GM19043 (cell line): ENCODE results near the gene ZNF697.
"Not testable (repeated sequence)": the region's sequence is repeated elsewhere in the genome, so short reads cannot be mapped to it uniquely, and the experiment has no call there.

Experiments
- ATAC-seq: cut with Tn5 transposase; IDR thresholded peaks from one replicate; pipeline ENCODE4 v1.9.1; 2021; ENCODE audit warnings: low read depth; ENCODE audit not compliant: unreplicated experiment

ZNF697 gene

GRCh38 chr1:119647734-119648619, at the start of gene ZNF697:
TSS of gene ZNF697 (minus strand) at chr1:119648266. CDS start at chr1:119626100, 22,166 bp downstream.
- peak; percentile 65 for ATAC-seq

- ATAC-seq: no peak
Observed at GRCh38 chr1:119697598-119697997, 49.5 kb upstream of the ZNF697 start.

- ATAC-seq: not testable (repeated sequence)
Observed at GRCh38 chr1:119696863-119697262, 48.8 kb upstream of the ZNF697 start.

- no peak for ATAC-seq
Observed at GRCh38 chr1:119689511-119689910, 41.4 kb upstream of the ZNF697 start.

GRCh38 chr1:119688810-119689209, 40.7 kb upstream of the ZNF697 start:
- no peak for ATAC-seq

GRCh38 chr1:119687434-119688079, 39.5 kb upstream of the ZNF697 start:
- no peak for ATAC-seq

GRCh38 chr1:119686661-119687060, 38.6 kb upstream of the ZNF697 start:
- ATAC-seq: no peak

- ATAC-seq: no peak
Observed at GRCh38 chr1:119683893-119684292, 35.8 kb upstream of the ZNF697 start.

- no peak for ATAC-seq
Observed at GRCh38 chr1:119682141-119682540, 34.1 kb upstream of the ZNF697 start.

GRCh38 chr1:119681560-119681959, 33.5 kb upstream of the ZNF697 start:
- ATAC-seq: no peak

GRCh38 chr1:119680723-119681122, 32.7 kb upstream of the ZNF697 start:
- ATAC-seq: no peak

- no peak for ATAC-seq
Observed at GRCh38 chr1:119680193-119680592, 32.1 kb upstream of the ZNF697 start.

GRCh38 chr1:119679223-119679622, 31.2 kb upstream of the ZNF697 start:
- no peak for ATAC-seq

- ATAC-seq: no peak
Observed at GRCh38 chr1:119676571-119677206, 28.6 kb upstream of the ZNF697 start.

GRCh38 chr1:119675349-119676345, 27.6 kb upstream of the ZNF697 start:
- peak; percentile 73 for ATAC-seq

- ATAC-seq: no peak
Observed at GRCh38 chr1:119674835-119675289, 26.8 kb upstream of the ZNF697 start.

GRCh38 chr1:119674111-119674526, 26.1 kb upstream of the ZNF697 start:
- ATAC-seq: no peak

- ATAC-seq: no peak
Observed at GRCh38 chr1:119673171-119673940, 25.3 kb upstream of the ZNF697 start.

- no peak for ATAC-seq
Observed at GRCh38 chr1:119670898-119671297, 22.8 kb upstream of the ZNF697 start.
